Measurements from ENCODE around the gene INPP5A.
A peak's percentile ranks its signal among the peaks of the same experiment; 100 is the strongest.
"Not testable (repeated sequence)": the region's sequence is repeated elsewhere in the genome, so short reads cannot be mapped to it uniquely, and the experiment has no call there.

INPP5A gene

DNA sequence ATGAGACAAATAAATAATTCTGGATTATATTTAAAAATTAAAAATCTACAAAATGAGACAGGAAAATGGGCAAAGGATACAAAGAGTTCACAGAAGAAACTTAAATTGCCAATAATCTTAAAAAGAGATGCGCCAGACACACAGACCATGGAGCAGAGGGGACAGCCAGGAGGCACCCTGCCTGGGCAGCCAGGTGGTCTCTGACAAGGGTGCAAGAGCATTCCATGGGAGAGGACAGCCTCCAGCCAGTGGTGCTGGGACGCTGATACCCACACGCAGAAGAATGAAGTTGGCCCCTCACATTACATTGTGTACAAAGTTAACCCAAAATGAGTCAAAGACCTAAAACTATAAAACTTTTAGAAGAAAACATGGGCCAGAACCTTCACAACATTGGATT is 142.1 kb downstream of the INPP5A start:
- no peak for DNase-seq

DNA sequence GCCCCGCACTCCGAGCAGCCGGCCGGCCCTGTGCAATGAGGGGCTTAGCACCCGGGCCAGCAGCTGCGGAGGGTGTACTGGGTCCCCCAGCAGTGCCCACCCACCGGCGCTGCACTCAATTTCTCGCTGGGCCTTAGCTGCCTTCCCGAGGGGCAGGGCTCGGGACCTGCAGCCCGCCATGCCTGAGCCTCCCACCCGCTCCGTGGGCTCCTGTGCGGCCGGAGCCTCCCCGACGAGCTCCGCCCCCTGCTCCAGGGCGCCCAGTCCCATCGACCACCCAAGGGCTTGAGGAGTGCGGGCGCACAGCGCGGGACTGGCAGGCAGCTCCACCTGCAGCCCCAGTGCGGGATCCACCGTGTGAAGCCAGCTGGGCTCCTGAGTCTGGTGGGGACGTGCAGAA is 143.2 kb downstream of the INPP5A start:
- DNase-seq = not testable (repeated sequence)

DNA sequence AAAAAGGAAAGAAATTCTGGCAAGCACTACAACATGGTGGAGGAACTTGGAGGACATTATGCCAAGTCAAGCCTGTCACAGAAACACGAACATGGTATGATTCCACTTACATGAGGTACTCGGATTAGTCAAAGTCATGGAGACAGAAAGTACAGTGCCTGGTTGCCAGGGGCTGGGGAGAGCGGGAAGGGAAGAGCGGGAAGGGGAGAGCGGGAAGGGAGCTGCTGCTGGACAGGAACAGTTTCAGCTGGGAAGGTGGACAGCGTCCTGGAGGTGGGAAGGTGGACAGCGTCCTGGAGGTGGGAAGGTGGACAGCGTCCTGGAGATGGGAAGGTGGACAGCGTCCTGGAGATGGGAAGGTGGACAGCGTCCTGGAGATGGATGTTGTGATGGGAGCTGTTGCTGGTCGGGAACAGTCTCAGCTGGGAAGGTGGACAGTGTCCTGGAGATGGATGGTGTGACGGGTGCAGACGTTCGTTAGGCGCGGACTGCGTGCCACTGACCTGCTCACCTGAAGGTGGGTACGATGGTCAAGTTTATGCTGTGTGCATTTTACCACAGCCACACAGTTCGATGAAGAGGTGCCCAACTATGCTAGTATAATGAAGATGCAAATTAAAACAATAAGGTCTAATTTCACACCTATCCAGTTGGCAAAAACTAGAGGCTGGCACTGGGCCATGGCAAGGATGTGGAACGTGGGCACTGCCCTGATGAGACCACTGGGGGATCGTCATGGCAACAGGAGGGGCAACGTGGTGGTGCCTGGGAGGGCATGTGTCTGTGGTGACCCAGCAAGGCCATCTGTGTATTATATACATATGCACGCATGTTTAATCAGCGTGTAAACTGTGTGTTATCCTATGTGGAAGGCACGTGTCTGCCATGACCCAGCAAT is 144.5 kb downstream of the INPP5A start:
- DNase-seq = no peak

DNA sequence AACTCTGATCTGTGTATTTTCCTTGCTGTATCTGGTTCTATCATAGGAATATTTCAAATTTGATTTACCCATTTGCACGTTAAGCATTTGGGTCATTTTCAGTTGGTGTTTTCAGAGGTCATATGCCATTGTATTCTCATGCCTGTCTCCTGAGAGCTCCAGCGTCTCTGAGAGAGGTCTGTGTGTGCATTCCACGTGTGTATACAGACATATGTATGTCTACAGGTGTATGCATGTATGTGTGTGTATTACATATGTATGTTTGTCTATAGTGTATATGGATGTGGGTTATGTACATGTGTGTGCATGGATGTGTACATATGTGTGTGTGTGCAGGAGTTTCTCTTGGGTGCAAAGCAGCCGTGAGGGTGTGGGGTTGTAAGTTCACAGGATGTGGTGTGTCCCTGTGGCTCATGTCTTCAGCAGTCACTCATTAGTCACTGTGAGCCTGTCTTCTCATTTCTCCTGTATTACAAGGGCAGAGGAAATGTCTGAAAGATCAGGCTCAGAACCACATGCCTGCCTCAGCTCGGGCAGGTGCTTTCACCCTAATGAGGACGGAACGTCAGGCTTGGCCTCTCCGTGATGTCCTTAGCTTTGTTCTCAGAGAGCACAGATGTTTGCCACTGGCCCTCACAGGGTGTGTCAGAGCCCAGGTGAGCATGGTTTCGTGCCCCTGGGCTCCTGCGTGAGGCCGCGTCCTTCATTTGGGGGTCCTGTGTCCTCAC is 146.7 kb downstream of the INPP5A start:
- DNase-seq = peak; percentile 49 to 54

DNA sequence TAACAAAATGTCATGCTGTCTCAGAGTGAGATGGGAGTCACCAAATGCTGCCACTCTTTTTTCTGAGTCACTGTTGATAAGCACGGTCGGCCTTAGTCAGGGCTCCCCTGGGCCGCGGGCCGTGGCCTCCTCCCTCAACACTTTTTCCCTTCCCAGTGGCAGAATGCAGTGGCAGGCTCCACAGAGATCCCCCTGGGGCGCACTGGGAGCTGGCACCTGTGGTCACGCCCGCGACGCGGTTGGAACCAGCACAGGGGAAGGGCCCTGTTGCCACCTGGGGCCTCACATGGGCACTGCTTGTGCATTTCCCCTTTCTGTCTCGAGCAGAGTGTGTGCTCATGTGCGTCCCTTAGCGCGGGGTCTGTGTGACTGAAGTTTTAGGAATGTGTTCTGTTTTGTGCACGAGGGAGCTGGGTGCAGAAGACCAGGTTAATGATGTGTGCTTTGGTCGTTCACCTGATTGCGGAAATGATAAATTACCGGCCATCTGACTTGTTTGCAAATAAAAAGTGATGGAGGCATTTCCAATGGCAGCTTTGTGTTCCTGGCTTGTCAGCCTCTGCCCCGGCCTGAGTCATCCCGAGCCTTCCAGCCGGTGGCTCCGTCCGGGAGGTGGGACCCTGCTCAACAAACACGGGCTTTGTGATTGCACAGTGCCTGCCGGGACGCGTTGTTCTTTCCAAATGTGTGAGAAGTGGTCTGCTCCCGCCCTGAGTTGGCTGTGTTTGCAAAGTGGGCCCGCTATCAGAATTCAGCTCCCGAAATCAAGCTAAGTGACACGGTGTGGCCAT is 147.7 kb downstream of the INPP5A start:
- peak; percentile 36 to 48 for DNase-seq

DNA sequence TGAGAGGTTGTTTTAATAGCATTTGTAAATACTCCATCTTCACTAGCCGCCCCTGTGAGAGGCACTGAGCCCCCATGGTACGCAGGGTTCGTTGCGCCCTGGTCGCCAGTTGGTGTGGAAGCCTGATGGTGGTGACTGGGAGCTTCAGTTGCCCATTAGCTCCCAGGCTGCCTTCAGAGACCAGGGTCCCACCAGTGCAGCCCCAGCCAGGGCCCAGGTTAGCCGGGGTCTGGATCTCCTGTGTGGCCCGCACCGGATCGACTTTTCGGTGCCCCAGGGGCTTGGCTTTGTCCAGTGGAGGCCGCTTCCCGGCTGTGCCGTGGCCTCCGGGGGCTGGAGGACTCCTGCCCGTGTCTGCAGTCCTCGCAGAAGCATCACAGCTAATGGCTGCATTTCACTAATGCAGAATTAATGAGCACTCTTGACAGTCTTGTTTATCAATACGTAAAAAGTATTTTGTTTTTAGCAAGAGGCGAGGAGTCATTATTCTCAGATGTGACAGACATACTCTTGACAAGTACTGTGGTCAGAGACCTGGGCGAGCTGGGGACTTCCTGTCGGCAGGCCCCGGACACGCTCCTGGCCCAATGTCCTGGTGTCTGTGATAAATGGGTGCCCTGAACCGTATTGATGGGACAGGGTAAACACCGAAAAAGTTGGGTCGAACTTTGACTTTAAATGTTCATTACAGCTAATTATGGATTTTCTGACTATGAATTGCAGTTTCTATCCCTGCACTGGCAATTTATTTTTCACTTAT is 148.5 kb downstream of the INPP5A start:
- DNase-seq = no peak

DNA sequence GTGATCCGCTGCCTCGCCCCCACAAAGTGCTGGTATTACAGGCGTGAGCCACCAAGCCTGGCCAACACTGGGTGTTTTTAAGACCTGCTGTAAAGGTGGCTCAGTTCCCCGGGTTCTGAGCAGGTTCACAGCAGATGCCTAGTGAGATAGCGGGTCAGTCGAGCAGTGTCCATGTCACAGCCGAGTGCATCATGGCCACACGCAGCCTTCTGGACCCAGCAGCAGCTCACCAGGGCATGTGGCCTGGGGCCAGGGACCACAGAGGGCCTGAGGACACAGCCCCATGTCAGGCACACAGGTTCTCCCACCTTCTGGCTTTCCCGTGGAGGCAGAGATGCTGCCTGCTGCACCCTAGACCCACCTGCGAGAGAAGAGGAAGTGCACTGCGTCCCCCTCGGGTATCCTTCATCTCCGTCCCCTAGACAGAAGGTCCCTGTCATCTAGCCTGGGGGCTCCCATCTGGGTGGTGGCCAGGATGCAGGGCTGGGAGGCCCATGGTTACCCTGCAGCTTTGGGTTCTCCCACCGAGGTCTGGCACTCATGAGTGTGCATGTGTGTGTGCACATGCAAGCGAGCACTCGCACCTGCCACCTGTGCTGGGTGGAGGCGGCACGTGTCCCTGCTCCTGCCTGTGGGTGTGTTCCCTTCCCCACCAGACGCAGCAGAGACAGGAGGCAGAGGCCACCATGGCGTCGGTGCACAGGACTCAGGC is 149.8 kb downstream of the INPP5A start:
- DNase-seq = no peak

DNA sequence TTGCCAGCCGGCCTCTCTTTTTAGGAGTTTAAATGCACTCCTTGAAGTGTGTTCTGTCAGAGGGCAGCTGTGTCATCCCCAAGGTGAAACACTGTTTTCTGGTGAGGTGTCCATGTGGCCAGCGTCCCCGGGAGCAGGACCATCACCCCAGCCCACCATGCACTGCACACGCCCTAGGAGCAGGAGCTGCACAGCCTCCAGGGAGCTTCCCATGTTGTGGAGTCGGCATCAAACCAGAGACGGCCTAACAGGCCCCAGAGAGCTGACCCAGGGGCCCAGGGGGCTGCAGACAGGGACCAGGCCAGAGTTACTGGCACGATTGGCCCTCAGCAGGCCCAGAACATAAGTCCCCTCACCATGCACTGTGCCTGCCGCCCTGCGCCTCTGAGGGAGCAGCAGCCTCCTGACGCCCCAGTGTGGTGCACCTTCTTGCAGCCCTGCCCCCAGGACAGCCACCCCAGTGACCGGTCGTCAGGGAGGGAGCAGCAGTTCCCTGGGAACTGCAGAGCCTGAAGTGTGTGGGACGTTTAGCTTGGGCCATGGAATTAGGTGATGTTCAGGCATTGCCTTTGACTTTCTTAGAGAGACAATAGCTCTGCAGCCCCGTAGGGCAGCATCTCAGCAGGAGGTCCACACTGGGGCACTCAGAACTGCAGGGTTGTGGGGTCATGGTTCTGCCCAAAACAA is 150.4 kb downstream of the INPP5A start:
- no peak for DNase-seq

DNA sequence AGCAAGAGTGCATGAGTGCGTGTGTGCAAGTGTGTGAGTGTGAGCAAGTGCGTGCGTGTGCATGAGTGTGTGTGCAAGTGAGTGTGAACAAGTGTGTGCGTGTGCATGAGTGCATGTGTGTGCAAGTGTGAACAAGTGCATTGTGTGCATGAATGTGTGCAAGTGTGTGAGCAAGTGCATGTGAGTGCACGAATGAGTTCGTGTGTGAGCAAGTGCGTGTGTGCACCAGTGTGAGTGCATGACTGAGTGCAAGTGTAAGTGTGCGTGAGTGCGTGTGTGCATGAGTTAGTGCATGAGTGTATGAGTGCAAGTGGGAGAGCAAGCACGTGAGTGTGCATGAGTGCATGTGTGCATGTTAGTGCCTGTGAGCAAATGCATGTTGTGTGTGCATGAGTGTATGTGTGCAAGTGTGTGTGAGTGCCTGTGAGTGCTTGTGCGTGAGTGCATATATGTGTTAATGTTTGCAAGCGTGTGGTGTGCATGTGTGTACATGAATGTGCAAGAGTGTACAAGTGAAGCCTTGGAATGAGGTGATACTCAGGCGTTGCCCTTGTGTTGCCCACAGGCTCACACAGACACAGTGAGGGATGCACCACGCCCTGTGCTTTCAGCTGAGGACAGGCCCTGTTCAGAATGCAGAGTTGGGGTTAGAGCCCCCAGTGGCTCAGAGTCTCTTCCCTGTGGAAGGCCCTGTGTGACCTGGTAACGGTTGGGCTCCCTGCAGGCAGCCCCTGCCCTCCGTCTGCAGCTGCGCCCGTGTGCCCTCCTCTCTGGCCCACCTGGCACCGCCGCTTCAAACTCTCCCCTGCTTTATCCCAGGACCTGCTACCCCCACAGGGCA is 151.2 kb downstream of the INPP5A start:
- no peak for DNase-seq

DNA sequence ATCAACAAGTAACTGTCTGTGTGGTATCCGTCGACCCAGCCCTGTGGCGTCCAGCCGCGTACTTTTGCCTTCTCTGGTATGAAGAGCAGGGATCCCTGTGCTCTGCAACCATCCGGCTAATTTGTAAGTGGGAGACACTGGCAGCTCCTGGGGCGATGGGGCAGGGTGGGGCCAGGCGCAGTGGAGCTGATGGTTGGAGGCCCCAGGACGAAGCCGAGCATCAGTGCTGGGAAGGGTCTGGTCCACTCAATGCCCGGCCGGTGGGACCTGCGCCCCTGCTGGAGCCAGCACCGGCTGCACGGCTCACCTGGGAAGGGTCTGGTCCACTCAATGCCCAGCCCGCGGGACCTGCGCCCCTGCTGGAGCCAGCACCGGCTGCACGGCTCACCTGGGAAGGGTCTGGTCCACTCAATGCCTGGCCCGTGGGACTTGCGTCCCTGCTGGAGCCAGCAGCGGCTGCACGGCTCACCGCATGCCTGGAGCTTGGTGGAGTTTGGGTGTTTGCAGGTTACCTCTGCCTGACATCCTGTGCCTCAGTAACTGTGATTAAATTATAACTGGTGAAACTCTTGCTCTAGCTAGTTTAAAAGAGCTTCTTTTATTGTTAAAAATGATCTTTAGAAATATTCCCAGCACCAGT is 152.3 kb downstream of the INPP5A start:
- no peak for DNase-seq

DNA sequence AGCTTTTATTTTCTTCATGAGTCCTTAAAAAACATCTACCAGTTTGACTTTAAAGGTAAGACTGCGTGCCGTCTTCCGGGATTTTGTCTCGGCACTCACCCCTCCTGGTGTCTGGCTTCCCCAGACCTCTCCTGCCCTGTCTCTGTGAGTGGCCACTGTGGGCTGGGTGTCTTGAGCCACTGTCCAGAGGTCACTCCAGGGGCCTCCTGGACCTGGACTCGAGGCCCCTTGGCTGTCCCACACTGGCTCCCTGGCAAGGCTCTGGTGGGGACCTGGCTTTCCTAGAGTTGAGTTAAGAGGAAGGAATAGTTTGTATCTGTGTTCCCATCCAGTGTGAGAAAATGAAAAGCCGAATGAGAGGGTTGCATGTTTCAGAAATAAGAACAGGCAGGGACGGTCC is 152.8 kb downstream of the INPP5A start:
- DNase-seq = no peak

DNA sequence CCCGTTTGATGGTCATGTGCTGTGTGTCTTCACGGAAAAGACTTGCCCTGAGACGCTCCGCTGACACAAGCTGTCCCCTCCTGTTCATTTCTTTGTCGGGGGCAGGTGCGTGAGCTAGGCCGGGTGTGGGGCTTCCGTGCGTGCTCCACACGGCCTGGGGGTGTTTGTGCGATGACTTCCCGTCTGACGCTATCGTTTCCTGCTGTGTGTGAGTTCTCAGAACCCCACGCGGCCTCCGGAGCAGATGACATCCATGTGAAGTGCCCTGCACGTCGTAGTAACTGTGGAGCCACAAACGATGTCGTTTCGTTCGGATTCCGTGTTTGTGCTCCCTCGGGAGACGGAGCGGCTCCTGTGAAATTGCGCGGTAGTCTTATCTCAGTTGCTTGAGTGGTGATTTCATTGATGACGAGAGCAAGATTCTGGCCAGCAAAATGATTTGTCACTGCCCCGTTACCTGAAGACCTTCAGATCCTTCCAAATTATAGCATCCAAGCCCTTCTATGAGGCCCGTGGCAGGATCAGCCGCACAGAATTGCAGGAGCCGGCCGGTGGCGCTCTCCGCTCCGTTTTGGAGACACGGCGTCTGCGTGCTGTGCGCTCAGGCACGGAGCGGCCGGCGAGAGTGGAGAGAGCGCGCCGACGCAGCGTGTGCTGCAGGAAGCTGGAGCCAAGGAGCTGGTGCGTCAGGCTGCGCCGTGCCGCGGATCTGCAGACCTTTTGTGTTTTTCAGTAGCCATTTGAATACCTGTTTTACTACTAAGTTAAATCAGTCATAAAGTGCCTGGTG is 153.4 kb downstream of the INPP5A start:
- DNase-seq = no peak

DNA sequence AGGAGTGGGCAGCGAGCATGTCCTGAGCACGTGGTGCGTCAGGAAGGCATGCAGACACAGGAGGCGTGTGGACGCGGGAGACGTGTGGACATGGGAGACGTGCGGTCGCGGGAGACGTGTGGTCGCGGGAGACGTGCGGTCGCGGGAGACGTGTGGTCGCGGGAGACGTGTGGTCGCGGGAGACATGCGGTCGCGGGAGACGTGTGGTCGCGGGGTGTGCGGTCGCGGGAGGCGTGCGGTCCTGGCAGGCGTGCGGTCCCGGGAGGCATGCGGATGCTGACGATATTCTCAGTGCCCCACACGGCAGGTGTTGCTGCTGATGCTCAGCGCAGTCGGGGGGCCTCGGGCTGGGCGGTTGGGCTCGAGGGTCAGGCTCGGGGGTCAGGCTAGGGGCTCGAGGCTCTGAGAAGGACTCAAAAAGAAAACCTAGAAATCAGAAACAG is 154.1 kb downstream of the INPP5A start:
- DNase-seq = no peak

DNA sequence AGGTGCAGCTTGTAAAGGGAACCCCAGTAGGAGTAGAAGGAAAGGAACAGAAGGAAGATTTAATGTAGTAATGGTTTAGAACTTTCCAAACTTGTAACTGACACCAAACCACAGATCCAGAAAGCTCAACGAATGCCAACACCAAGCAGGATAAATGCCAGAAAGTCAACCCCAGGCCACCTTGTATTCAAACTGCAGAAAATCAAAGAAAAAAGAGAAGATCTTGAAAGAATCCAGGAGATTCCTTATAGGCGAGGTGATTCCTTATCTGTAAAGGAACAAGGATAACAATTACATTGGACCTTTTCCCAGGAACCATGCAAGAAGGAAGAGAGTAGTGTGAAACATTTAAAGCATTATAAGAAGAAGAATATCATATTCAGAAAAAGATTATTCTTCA is 154.7 kb downstream of the INPP5A start:
- no peak for DNase-seq

DNA sequence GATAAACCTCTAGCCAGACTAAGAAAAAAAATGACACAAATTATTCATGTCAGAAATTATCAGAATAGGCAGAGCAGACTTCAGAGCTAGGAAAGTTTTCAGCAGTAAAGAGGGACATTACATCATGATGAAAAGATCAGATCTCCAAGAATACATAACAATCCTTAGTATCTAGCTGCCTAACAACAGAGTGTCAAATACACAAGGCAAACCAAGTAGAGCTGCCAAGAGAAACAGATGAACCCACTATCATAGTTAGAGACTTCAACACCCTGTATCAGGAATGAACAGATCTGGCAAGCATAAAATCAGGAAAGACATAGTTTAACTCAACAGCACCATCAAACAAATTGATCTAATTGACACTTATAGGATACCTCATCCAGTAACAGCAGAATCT is 156.1 kb downstream of the INPP5A start:
- no peak for DNase-seq

DNA sequence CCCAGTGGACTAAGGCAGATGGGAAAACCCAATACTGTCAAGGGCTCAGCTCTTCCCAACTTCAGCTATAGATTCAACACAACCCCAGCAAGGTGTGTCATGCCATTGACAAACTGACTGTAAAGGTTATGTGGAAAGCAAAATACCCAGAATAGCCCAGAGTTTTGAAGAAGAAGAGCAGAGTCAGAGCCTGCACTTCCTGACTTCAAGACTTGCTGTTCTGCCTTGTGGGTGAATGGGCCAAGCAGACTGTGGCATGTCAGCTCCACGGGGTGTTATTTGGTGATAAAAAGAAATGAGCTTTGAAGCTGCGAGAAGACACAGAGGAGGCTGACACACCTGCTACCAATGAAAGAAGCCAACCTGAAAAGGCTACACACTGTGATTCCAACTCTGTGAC is 158.6 kb downstream of the INPP5A start:
- no peak for DNase-seq

DNA sequence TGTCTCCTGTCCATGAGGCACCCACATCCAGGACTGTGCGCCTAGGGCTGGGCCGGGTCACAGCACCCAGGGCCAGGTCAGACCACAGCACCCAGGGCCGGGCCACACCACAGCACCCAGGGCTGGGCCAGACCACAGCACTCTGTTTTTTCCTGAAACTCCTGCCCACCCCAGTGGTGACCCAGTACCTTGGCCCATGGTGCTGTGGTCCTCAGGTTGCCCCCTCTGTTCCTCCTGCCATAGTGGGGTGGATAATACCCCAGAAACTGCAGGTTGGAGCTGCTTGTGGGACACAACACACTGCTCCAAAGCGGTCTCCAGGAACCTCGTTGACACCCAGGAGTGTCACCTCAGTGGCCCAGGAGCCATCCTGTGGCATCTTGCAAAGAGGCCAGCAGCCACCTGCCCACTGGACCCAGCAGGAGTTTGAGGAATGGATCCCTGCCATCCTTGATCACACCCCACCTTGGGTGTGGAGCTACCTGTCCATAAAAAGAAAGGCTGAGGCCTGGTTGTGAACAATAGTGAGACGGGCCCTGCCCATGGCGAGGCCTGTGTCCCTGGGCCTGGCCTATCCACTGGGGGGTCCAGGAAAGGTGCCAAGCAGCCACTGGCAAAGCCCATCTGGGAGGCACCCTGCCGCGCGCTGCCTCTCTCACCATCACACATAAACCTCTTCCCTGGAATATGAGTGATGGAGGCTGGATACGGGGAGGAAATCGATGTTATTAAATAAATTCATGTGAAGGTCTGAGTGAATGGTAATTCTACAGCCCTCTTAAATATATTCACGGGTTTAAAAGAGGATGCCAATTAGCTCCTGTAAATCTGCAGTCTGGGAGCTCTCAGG is 159.4 kb downstream of the INPP5A start:
- no peak for DNase-seq
